ENCODE results near the gene SBF2.

SBF2 gene

DNA sequence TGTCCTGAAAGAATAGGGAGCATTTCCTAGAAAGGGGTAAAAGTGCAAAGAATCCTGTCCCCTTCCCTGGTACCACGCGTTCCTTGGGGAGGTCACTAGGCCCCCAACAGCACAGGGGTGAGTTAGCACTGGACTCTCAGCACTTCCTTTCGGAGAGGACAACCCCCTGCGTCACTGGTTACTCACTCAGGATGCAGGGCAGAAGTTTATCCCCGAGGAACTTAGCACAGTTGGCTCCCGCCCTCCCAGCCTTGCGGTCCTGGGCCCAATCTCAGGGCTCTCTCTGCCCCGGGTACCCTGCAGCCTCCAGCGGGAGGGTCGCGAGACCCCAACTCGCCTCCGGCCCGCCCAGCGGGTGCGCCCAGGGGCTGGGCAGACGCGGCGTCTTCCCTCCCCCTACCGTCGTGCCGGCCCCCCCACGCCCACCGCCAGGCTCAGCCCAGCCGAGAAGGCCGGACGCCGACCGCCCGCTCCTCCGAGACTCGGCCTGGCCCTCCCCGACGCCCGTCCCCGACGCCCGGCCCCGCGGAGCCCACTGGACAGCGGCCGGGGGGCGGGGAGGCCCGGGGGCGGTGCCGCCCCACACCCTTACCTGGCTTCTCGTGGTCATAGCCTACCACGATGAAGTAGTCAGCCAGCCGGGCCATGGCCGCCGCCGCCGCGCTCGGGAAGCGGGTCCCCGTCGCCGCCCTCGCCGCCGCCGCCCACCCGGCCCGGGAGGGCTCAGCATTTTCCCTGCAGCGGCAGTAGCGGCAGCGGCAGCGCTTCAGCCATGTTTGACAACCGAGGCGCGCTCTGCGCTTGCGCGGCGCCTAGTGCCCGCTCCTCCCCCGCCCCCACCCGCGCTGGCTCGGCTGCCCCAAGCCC, at the start of gene SBF2:
TSS of gene SBF2 (minus strand) at position 797 of the 867 bp plus-strand sequence. CDS start at position 647, 150 bp downstream.
- DNase-seq (ENCODE audit: low read depth in 1 of 2, low spot score in 1 of 2): peak; percentile 60 to 66

DNA sequence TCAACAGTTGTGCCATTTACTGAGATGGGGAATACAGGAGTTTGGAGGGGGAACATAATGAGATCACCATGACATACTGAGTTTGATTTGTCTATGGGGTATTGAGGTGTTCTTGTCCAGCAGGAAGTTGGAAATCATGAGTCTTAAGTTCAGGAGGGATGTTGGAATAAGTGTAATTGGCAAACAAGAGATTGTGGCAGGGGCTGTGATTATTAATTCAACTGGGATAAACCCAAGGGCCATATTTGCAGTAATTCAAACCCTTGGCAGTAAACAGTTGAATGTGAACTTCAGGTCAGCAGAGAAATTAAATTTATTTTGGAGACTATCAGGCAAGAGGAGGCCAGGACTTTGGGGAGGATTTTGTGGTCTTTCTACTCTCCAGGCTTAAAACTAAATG, 44.3 kb upstream of the SBF2 start:
- DNase-seq (ENCODE audit: low read depth in 1 of 2, low spot score in 1 of 2): no peak

DNA sequence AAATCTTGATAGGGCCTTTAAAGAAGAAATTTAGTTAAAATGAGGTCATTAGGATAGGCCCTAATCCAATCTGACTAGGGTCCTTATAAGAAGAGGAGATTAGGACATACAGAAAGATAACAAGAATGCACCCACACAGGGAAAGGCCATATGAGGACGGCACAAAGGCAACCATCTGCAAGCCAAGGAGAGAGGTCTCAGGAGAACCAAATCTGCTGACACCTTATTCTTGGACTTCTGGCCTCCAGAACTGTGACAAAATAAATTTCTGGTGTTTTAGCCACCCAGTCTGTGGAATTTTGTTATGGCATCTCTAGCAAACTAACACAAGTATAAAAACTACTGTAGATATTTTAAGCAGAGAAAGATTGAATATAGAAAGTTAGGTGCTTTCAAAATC, 39.5 kb upstream of the SBF2 start:
- no peak for DNase-seq (ENCODE audit: low read depth in 1 of 2, low spot score in 1 of 2)

DNA sequence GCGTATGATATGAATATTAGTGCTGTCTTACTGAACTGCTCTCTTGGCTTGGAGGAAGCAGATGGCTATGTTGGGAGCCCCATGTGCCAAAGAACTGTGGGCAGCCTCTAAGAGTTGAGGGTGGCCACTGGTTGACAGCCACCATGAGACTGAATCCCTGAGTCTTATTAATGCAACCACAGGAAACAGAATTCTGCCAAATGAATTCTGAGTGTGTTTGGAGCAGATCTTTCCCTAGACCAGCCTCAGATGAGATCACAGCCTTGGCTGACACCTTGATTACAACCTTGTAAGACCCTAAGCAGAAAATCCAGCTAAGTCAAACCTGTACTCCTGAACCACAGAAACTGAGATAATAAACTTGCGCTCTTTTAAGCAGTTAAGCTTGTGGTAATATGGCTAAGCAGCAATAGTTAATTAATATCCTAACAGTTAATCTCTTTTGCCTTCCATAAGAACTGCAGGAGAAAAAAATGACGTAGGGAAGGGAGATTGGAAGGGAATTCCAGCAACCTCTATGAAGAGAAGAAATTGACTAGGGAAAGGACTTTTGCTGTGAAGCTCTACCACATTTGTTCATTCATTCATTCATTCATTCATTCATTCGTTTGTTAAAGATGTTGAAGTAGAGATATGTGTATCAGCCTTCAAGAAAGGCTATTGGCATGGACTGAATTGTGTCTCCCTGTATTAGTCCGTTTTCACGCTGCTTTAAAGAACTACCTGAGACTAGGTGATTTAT, 37.7 kb upstream of the SBF2 start:
- no peak for DNase-seq (ENCODE audit: low read depth in 1 of 2, low spot score in 1 of 2)

DNA sequence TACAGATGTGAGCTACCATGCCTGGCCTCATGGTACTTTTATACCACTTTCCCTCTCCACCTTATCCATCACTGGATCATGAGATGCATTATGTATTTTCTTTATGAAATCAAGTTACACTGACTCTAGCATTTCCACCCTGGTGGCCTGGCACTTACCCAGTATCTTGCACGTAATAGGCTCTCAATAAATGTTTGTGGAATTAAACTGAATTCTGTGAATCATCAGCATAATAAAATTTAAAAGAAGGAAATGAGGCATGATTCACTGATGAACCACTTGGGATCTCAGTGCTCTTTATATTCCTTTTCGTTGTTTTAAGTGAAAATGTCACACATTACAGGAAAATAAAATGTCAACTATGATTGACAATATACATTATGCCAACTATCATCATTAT, 35.9 kb upstream of the SBF2 start:
- no peak for DNase-seq (ENCODE audit: low read depth in 1 of 2, low spot score in 1 of 2)

DNA sequence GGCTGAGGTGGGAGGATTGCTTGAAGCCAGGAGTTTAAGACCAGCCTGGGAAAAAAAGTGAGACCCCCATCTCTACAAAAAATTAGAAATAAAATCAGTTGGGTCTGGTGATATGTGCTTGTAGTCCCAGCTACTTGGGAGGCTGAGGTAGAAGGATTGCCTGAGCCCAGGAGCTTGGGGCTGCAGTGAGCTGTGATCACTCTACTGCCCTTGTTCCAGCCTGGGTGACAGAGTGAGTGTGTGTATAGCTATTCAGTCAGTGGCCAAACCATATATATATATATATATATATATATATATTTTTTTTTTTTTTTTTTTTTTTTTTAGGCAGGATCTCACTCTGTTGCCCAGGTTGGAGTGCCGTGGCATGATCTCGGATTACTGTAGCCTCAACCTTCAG, 35.3 kb upstream of the SBF2 start:
- no peak for DNase-seq (ENCODE audit: low read depth in 1 of 2, low spot score in 1 of 2)

DNA sequence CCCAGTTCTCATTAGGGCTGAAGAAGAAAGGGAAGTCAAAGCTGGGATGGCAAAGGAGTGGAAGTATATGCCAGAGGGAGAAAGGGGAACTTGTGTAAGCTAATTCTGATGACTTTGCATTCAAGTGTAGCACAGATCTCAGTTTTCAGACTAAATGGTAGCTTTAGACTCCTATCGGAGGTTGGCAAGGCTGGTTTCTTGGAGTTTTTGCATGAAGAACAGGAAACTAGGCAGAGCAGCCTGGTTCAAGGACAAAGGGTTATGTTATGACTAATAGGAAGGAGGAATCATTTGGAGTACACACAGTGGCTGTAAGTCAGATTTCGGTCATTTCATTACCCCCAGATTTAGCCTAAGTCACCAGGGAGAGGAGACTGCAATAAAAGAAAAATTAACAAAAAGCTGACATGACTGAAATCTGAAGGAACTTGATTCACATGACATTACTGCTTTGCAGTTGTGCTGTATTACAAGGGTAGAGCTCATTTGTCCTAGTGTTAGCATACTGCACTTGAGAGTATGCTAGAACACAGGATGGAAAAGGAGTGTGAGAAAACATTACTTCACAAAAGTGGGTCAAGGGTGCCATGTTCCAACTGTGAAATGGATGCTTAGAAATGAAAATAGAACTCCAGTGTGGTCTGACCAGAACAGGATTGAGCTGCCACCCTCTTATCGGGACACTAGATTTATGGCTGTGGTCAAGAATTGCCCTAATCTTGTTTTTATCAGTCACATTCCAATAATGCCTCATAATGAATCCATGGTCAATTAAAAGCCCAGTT, 34.5 kb upstream of the SBF2 start:
- DNase-seq (ENCODE audit: low read depth in 1 of 2, low spot score in 1 of 2): no peak

DNA sequence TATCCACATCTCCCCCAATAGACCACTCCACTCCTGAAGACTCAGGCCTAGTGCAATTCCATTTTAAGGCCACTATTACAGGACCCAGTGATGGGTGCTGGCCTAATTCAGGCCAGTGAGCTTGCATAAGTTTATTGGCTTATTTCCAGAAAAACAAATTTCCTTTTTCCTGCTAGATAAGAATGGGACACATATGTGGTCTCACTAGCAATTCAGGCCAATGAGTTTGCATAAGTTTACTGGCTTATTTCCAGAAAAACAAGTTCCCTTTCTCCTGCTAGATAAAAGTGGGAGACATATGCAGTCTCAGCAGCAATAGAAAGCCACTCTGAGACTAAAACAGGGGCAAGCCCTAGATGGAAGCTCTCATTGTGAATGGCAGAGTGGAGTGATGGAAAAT, 33.2 kb upstream of the SBF2 start:
- no peak for DNase-seq (ENCODE audit: low read depth in 1 of 2, low spot score in 1 of 2)

DNA sequence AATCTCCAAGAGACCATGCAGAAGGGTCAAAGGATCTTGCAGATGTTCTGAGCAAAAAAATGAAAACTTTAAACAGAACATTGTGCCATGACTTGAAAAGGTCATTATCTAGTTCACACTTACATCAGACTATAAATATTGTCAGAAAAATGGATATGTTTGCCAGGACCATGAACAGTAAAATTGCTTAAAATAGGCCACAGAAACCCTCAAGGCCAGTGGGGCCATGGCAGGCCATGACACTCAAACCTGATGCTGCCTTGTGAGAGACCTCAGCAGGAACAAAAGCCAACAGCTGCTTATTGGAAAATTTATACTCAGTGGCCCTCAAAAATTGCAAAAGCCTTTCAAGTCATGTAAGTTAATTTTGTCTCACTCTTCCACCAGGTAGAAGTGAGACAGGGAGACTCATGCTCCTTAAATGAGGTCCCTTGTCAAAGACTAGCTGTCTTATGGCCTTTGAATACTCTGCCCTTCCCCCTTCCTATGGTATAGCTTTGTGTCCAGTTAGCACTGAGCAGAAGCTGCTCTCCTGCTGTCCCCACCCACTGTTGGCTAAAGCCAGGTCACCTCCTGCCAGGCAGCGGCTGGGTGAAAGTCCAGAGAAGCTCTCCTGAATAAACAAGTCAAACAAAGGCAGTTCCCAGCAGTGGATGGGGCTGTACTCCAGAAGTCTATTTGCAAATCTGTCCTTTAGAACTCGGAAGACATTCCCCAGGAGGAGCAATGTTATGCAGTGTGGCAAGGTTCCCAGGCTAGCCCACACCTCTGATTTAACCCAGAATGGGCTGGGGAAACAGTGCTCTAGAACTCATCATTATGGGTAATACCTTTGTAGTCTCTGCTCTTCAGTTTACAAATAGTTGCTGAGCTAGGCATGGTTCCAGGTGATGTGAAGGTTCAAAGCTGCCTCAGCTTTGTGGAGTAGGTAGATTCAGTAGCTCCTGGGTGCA, 32.3 kb upstream of the SBF2 start:
- DNase-seq (ENCODE audit: low read depth in 1 of 2, low spot score in 1 of 2): no peak

DNA sequence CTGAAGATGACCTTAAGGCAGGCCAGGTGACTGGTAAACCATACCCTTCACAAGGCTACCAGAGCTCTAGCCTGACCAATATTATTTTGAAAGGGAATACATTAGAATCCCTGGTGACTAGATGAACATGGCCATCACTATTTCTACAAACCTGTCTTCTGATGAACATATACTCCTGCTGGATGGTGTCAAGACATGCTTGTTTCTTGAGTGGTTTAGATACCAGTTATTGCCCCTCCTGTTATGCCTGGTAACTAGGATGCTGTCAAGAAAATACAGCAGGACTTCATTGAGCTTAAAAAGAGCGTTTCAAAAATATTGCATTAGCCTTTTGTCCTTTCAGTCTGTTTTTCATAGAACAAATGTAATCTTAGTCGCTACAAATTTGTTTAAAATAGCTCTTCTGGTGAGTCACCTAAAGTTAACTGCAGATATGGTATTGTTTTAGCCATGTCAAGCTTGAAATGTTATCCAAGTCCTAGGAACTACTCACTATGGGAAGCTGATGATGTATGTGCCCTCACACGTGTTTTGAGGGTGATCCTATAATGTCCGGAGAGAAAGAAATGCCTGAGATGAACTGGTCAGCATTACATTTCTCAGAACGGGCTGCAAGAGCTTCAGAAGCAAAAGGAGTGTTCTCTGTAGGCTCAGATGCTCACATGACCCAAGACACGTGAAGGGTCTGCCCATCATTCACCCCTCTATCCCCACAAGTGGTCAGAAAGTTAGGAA, 31.4 kb upstream of the SBF2 start:
- DNase-seq (ENCODE audit: low read depth in 1 of 2, low spot score in 1 of 2): no peak

DNA sequence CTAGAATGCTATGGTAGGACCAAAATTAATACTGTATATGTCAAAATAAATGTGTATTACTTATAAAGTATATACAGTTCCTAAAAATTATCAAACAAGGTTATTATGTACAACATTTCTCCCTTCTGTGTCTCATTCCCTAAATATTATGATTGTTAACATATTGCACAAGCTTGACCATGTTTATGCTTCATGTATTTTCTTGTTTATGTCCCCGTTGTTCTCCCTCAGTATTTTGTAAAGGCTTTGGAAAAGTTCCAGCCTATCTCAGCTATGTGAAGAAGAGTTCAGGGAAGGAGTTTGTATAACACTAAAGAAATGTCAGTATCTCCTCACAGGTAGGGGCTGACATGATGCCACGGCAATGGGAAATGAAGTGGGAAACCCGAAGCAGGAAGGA, 30.5 kb upstream of the SBF2 start:
- DNase-seq (ENCODE audit: low read depth in 1 of 2, low spot score in 1 of 2): no peak

DNA sequence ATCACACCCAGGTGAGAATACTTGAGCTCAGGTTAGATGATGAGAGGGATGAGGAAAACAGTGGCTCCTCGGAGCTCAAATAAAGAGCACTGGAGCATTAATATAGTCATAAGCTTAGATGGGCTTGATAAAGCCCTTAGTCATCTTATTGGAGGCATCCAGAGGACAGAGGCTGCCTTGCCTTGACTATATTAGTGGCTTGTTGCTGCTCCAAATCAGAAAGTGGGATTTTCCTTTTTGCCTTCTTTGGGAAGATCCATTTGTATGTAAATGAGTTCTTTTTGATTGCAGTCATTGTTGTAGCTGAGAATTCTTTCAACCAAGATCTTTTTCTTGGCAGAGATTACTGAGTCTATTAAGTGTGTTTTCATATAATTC, 29.8 kb upstream of the SBF2 start:
- DNase-seq (ENCODE audit: low read depth in 1 of 2, low spot score in 1 of 2): no peak

DNA sequence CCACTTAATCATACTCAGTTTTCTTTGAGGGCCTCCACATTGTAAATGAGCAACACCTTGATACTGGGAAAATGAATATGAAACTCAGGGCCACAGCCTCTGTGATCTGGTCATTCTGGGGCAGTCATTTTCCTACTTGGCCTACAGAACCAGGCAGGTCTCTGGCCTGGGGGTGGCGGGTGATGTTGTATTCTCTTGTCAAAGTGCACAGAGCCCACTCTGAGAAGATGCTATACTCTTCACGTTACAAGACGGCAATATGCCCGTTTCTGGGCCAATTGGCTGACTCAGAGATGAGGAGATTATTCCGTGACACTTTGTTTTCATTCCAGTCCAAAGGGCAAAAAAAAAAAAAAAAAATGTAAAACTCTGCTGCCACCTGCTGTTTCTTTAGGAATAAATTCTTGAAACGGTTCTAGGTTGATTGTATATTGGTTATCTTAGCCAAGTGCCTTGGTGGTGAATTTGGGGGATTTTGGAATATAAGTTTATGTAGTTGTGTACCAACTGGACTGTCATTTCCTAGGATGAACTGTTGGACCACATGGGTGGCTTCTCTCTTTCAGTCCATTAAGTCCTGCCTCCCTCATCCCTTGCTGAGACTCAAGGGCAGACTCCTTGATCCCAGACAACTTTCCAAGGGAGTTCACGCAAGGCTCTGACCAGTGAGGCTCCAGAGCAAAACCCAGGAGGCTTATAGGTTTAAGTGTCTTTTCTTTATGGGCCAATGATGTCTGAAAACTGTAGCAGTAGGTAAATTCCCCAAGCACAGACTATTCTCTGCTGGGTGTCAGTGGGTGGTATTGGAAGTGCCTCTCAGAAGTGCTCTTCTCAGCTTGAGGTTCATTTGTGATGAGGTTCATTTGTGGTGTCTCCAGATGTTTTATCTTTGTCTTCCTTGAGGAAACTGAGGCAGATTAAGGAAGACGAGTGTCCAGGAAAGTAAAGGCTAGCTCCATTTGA, 29.1 kb upstream of the SBF2 start:
- DNase-seq (ENCODE audit: low read depth in 1 of 2, low spot score in 1 of 2): peak; percentile 36 to 66

DNA sequence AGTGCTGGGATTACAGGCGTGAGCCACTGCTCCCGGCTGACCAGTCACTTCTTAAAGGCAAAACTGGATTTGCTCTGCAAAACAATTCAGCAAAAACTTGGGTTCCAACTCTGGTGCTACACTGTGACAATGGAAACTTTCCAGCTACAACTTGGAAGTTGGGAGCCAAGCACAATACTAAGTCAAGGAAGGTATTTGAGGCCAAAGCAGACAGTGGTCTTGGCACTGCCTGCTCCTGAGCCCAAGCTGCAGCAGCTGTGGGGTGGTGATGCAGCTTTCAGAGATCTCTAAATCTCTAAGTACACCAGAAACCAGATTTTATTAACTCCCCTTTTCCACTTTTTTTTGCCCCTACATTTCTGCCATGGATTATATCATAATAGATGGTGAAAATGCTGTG, 28.4 kb upstream of the SBF2 start:
- no peak for DNase-seq (ENCODE audit: low read depth in 1 of 2, low spot score in 1 of 2)

DNA sequence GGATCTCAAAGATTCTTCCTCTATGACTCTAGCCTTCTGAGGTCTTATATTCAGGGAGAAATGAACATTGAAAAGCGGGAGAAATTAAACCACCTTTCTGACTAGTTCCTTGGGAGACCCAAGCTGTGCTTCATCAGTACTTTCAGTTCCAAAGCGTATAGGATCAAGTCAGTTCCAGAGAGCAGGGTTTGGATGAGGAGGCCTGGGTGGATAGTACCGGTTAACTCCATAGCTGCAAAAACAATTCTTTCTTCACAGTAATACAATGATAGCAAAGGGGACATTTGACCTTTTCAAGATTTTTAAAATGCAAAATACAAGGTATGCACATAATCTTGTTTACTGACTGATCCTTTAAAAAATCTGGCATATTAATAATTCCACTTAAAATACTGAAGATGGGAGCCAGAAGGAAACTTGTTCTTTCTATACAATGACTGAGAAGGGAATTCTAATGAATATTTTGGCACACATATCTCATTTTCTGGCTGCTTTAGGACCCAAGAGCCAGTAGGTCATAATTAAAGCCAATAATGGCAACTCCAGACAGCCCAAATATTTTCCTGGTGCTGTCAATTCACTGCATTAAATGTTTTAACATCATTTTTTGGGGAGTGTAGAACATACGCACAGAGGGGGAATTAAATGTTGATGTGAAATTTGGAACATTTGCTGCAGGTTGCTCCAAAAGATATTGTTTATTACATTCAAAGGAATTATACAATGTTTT, 26.9 kb upstream of the SBF2 start:
- no peak for DNase-seq (ENCODE audit: low read depth in 1 of 2, low spot score in 1 of 2)

DNA sequence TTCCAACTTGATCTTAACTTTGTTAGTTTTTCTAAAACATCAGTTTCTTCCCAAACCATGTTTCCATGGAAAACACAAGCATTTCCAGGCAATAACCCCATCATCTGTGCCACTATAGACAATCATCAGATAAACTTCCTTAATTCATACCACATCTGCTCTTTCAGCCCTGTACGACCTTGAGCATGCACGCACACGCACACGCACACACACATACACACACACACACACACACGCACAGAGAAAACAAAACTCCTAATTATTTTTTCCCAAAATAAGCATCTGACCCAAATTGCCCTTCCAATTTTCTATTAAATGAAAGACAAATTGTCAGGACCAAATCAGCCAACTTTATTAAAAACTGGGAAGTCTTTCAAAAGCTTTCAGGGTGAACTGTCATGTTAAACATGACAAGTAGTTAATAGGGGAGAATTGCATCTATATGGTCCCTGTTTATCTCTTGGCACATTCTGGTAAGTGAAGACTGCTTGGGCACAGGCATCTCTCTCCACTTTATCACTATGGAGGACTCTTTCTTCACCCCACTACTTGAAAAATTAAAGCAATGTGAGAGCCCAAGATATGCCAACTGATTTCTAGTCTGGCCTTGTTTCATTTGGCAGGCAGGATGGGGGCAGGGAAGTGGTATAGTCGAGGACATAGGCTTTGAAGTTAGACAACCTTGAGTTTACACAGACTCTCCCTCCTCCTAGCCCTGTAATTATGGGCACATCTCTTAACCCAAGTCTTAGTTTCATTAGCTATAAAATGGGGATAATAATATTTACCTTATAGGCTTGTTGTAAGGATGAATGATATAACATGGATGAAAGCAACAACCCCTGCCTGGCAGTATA, 25.9 kb upstream of the SBF2 start:
- no peak for DNase-seq (ENCODE audit: low read depth in 1 of 2, low spot score in 1 of 2)

DNA sequence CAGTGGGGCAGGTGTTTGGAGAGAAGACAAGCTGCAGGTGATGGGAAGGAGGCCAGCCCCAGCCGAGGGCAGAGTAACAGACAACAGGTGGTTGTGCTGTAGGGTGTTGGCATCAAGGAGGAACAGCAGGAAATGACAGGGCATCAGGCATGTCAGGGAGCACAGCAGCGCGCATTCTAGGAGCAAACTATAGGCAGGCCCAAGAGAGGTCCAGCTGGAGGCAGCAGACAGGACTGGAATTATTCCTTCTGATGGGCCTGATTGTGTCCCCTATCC, 24.4 kb upstream of the SBF2 start:
- DNase-seq (ENCODE audit: low read depth in 1 of 2, low spot score in 1 of 2): no peak

All from activated CD4-positive, alpha-beta T cell treated with anti-CD3 and anti-CD28 coated beads, Interleukin-2, amount 50 U/mL, for 24 hours (primary cell).